ENCODE measurements around the gene MBD3L3. TPM values are rescaled to one million over a fixed set of nuclear protein-coding genes. Genes with fewer than 3 reads are reported as not detected.
A peak's percentile ranks its signal among the peaks of the same experiment; 100 is the strongest.

Gene MBD3L3
- total and polyA plus RNA-seq, 10 of the 15 experiments (the other 5 are each of a cell fraction or from before 2014, with no cell fraction given) = not detected

- no peak for FAIRE-seq
- Histone ChIP-seq H3K36me3 (ENCODE audit: control insufficient read depth in 2 of 2, insufficient read depth in 2 of 2, low read length in 1 of 2) (no peaks in the 10 kb centered on the region), H3K4me3 (no peak overlapping the region), H3K27me3 (replicated peaks in 1 of 2; ENCODE audit: control insufficient read depth in 2 of 2, insufficient read depth in 2 of 2, low read length in 1 of 2) (no peaks in the 10 kb centered on the region), H3K4me1 (ENCODE audit: control insufficient read depth, insufficient read depth, low read length) (peaks cover 16% of the 10 kb centered on the region), H3K9me3 (replicated peaks; ENCODE audit: control insufficient read depth, insufficient read depth, low read length) (no peaks in the 10 kb centered on the region; the same call in 1 of the 3 replicates), H2AFZ (ENCODE audit: control insufficient read depth, low read depth, low read length) (no peak overlapping the region), H3K4me2 (ENCODE audit: control insufficient read depth, insufficient read depth) (no peak overlapping the region), H3K79me2 (ENCODE audit: control insufficient read depth, insufficient read depth, low read length) (no peaks in the 10 kb centered on the region), H4K20me1 (ENCODE audit: control insufficient read depth, insufficient read depth) (no peaks in the 10 kb centered on the region), H3K27ac (ENCODE audit: control insufficient read depth, insufficient read depth) (no peak overlapping the region), H3K9ac (ENCODE audit: control insufficient read depth, insufficient read depth, low read length) (no peak overlapping the region)
- POLR2A ChIA-PET = no interaction called here
- SMC1A ChIA-PET (ENCODE audit: uncharacterized antibody, unreplicated experiment) = interaction anchor here (2.4 kb wide), 1 partner anchor 10 kb away, joined by 13 read pairs; no protein-coding TSS in a partner anchor
- CTCF ChIA-PET = interaction anchor here (1.0 kb wide), 1 partner anchor 9 kb away, joined by 3 read pairs; no protein-coding TSS in a partner anchor
- no TSS peak for BruUV-seq (replicated peaks)
- 0% methylated on average over 3 of the region's 4 CpGs for WGBS (ENCODE audit: insufficient coverage, insufficient replicate concordance, low lambda C conversion rate, missing lambda C conversion rate)
- DNase-seq (ENCODE audit: low read depth, low spot score) = no peak
- no peak for ATAC-seq
- peak; percentile 53; the same call in 1 of the 2 replicates for TF ChIP-seq ZNF24 (IDR thresholded peaks at IDR 0.05)
- peak; percentile 89 for TF ChIP-seq HDGF (IDR thresholded peaks at IDR 0.05)
- TF ChIP-seq NBN (IDR thresholded peaks at IDR 0.05) = peak; percentile 75; the same call in 1 of the 2 replicates
- no peak for TF ChIP-seq MYB (IDR thresholded peaks at IDR 0.05; ENCODE audit: borderline replicate concordance, low read depth, low read length)
- TF ChIP-seq IKZF2 (IDR thresholded peaks at IDR 0.05) = peak; percentile 44 to 66; a peak in 2 of 4 replicates
- peak in 1 of 2 experiments; percentile 22; a peak in 1 of 4 replicates for TF ChIP-seq EP300 (IDR thresholded peaks at IDR 0.05; ENCODE audit: borderline replicate concordance in 1 of 2, control insufficient read depth in 1 of 2, low read depth in 2 of 2, low read length in 2 of 2)
- TF ChIP-seq ZNF622 (IDR thresholded peaks at IDR 0.05) = no peak
- no peak for TF ChIP-seq CEBPB (IDR thresholded peaks at IDR 0.05; ENCODE audit: borderline replicate concordance in 1 of 2, low read depth in 2 of 2, low read length in 2 of 2)
- TF ChIP-seq MEF2B (IDR thresholded peaks at IDR 0.05; ENCODE audit: partially characterized antibody, poor library complexity, severe bottlenecking) = peak; percentile 22
- TF ChIP-seq GABPA (IDR thresholded peaks at IDR 0.05; ENCODE audit: low read depth) = no peak
- TF ChIP-seq KDM1A (IDR thresholded peaks at IDR 0.05; ENCODE audit: borderline replicate concordance) = no peak
- TF ChIP-seq SPI1 (IDR thresholded peaks at IDR 0.05; ENCODE audit: borderline replicate concordance, insufficient read depth, low read depth, low read length) = peak; percentile 52; the same call in 1 of the 2 replicates
- peak; percentile 82; the same call in 1 of the 3 replicates for TF ChIP-seq POU2F2 (IDR thresholded peaks at IDR 0.05; ENCODE audit: borderline replicate concordance, low read depth, low read length)
- peak; percentile 68; the same call in 1 of the 2 replicates for TF ChIP-seq MTA2 (IDR thresholded peaks at IDR 0.05; ENCODE audit: low read depth)
- no peak for TF ChIP-seq BRCA1 (IDR thresholded peaks at IDR 0.05; ENCODE audit: low read depth, low read length)
- TF ChIP-seq MLLT1 (IDR thresholded peaks at IDR 0.05) = 0 out of 2 replicates have a peak, but pooled peaks have one; percentile 34
- TF ChIP-seq DPF2 (IDR thresholded peaks at IDR 0.05) = 0 out of 2 replicates have a peak, but pooled peaks have one; percentile 20
- in situ Hi-C loops (cut with MboI) = no loop called here
- RAD21 ChIA-PET (ENCODE audit: unreplicated experiment) = no interaction called here
- intact Hi-C loops (cut with micrococcal nuclease; ENCODE audit: unreplicated experiment) = no loop called here
These were observed 50.6 kb downstream of the MBD3L3 start for GRCh38 chr19:7007859-7008258.

Measured in GM12878 (cell line).